ENCODE measurements around the gene ADARB2. TPM values are rescaled to one million over a fixed set of nuclear protein-coding genes. Genes with fewer than 3 reads are reported as not detected.

Gene ADARB2
- total RNA-seq, 4 donors from 2014 or later: 2.3 to 3.7 (median 2.6) TPM

DNA sequence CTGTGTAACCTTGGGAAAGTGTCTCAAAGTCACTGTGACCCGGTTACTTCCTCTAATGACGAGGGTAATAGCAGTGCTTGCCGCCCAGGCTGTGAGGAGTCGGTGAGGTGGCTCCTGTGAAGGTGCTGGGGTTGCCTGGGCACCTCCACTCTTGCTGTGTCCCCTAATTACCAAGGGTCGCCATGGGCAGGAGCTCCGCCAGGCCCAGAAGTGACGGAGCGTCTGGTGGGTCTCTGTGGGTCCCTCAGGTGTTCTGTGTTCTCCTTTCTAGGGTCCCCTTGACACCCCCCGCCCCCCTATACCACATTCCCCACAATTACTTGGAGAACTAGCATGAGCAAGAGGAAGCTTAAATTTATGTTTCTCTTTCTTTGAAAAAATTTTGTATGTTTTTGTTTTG is 519.7 kb downstream of the ADARB2 start:
- DNase-seq (ENCODE audit: extremely low spot score): no peak
- TF ChIP-seq, protein P1, sequence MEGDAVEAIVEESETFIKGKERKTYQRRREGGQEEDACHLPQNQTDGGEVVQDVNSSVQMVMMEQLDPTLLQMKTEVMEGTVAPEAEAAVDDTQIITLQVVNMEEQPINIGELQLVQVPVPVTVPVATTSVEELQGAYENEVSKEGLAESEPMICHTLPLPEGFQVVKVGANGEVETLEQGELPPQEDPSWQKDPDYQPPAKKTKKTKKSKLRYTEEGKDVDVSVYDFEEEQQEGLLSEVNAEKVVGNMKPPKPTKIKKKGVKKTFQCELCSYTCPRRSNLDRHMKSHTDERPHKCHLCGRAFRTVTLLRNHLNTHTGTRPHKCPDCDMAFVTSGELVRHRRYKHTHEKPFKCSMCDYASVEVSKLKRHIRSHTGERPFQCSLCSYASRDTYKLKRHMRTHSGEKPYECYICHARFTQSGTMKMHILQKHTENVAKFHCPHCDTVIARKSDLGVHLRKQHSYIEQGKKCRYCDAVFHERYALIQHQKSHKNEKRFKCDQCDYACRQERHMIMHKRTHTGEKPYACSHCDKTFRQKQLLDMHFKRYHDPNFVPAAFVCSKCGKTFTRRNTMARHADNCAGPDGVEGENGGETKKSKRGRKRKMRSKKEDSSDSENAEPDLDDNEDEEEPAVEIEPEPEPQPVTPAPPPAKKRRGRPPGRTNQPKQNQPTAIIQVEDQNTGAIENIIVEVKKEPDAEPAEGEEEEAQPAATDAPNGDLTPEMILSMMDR (IDR thresholded peaks at IDR 0.05): no peak
- TF ChIP-seq EP300 (IDR thresholded peaks at IDR 0.05): no peak
- no peak for TF ChIP-seq POLR2AphosphoS5 (IDR thresholded peaks at IDR 0.05)
- TF ChIP-seq POLR2A (IDR thresholded peaks at IDR 0.05; ENCODE audit: low read depth): no peak
- Histone ChIP-seq H3K27me3 (peaks cover 0 to 16% (median 0%) of the 10 kb centered on the region in 4 donors), H3K4me1 (no peaks in the 10 kb centered on the region), H3K9me3 (no peaks in the 10 kb centered on the region), H3K36me3 (no peaks in the 10 kb centered on the region), H3K27ac (replicated peaks in 1 of 4) (no peak overlapping the region), H3K4me3 (no peak overlapping the region)
- WGBS: 91% methylated on average over 9 of the region's 9 CpGs
- intact Hi-C loops (cut with DNase I): no loop called here

DNA sequence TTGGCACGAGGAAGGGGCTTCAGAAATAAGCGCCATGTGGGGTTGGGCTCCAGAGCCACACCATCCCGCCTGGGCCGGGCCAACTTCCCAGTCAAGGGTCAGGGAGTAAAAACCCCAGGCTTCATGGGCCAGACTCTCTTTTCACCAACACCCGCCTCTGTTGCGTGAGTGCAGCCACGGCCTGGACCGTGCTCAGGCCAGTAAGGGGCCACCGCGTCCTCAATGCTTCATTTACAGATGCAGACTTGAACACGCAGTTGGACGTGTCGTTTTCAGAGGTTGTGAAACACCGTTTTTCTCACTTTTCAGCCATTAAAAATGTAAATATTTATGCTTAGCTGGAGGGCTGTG is 520.1 kb downstream of the ADARB2 start:
- no peaks in the 10 kb centered on the region for H3K9me3 ChIP-seq

DNA sequence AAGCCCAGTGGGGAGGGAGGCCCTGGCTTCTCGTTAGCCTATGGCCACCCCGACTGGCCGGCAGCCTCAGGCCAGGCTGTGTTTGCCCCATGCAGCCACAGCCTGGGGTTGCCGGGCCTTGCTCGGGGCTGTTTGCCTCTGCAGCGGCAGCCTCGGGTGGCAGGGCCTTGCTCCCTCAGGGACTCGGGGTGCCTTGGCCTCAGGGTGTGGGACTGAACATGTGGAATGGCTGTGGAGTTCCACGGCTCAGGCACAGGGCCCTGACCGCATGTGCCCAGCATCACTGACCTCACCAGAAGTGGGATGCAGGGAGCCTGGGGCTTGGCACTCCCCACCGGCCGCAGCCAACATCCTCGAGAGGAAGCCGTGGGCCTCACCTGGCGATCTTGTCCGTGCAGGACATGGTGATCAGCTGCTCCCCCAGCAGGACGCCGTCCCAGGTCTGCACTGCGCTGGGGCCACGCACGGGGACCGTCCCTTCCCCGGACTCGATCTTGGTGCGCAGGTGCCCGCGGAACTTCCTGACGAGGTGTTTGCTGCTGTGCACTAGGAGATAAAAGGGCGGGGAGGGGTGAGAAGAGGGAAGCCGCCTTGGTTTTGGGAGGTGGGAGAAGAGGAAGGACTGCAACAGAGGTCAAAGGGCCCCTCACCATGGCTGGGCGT is 520.6 kb downstream of the ADARB2 start:
- no peak for DNase-seq (ENCODE audit: extremely low spot score)
- WGBS: 89% methylated on average over 24 of the region's 31 CpGs

More for the DNA sequence above, 520.1 kb downstream of the ADARB2 start:
- TF ChIP-seq POLR2A (IDR thresholded peaks at IDR 0.05; ENCODE audit: low read depth) (no peak), EP300 (IDR thresholded peaks at IDR 0.05) (no peak), POLR2AphosphoS5 (IDR thresholded peaks at IDR 0.05) (no peak)
- TF ChIP-seq, protein P1 (IDR thresholded peaks at IDR 0.05): no peak
- 81% methylated on average over 13 of the region's 14 CpGs for WGBS
- Histone ChIP-seq H3K27me3 (peaks cover 0 to 19% (median 0%) of the 10 kb centered on the region in 4 donors), H3K4me1 (no peaks in the 10 kb centered on the region), H3K36me3 (no peaks in the 10 kb centered on the region), H3K4me3 (no peak overlapping the region), H3K27ac (replicated peaks in 1 of 4) (no peak overlapping the region)
- intact Hi-C loops (cut with DNase I): no loop called here
- no peak for DNase-seq (ENCODE audit: extremely low spot score)

DNA sequence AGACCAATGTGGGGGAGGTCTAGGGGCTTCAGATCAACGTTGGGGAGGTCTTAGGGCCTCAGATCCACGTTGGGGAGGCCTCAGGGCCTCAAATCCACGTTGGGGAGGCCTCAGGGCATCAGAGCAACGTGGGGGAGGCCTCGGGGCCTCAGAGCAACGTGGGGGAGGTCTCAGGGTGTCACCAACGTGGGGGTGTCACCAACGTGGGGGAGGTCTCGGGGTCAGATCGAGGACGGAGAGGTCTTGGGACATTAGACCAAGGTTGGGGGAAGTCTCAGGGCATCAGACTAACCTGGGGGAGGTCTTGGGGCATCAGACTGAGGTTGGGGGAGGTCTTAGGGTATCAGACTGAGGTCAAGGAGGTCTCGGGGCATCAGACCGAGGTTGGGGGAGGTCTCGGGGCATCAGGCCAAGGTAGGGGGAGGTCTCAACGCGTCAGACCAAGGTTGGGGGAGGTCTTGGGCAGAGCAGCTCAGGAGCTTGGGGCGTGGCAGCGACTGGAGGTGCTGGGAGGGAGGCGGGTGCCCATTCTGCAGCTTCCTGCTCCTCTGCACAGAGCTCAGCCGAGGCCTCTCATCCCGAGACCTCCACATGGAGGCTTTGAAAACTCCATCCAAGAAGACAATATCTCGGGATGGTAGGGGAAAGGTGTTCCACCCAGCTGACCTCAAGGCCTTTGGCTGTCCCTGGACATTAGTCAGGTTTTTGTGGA is 521.3 kb downstream of the ADARB2 start:
- H3K4me1 ChIP-seq: no peaks in the 10 kb centered on the region
- no peak for DNase-seq (ENCODE audit: extremely low spot score)
- H3K27ac ChIP-seq (replicated peaks in 1 of 4): no peak overlapping the region
- TF ChIP-seq, protein P1 (IDR thresholded peaks at IDR 0.05): no peak
- no peak for TF ChIP-seq POLR2A (IDR thresholded peaks at IDR 0.05; ENCODE audit: low read depth)
- no peak for TF ChIP-seq POLR2AphosphoS5 (IDR thresholded peaks at IDR 0.05)
- no peak for TF ChIP-seq EP300 (IDR thresholded peaks at IDR 0.05)
- H3K9me3 ChIP-seq: no peaks in the 10 kb centered on the region
- 86% methylated on average over 22 of the region's 22 CpGs for WGBS
- H3K36me3 ChIP-seq: no peaks in the 10 kb centered on the region
- intact Hi-C loops (cut with DNase I): no loop called here
- H3K4me3 ChIP-seq: no peak overlapping the region
- H3K27me3 ChIP-seq: peaks cover 0 to 19% (median 0%) of the 10 kb centered on the region in 4 donors

More for the DNA sequence above, 520.6 kb downstream of the ADARB2 start:
- Histone ChIP-seq H3K36me3 (no peaks in the 10 kb centered on the region), H3K27me3 (peaks cover 0 to 19% (median 0%) of the 10 kb centered on the region in 4 donors), H3K4me1 (no peaks in the 10 kb centered on the region), H3K27ac (replicated peaks in 1 of 4) (no peak overlapping the region), H3K4me3 (no peak overlapping the region), H3K9me3 (no peaks in the 10 kb centered on the region)
- TF ChIP-seq EP300 (IDR thresholded peaks at IDR 0.05) (no peak), POLR2AphosphoS5 (IDR thresholded peaks at IDR 0.05) (no peak), POLR2A (IDR thresholded peaks at IDR 0.05; ENCODE audit: low read depth) (no peak)
- TF ChIP-seq, protein P1 (IDR thresholded peaks at IDR 0.05): no peak
- intact Hi-C loops (cut with DNase I): no loop called here

Measured in esophagus muscularis mucosa (tissue), 4 donors.